Right kidney (tissue), 1 donor: ENCODE data around the gene CMC2.

Experiments used
- DNase-seq: peaks from one replicate; pipeline ENCODE4 v3.0.0-alpha.2; 2016

The CMC2 gene

GRCh38 chr16:80974649-80975376 lies 31.9 kb downstream of the CMC2 start:
- DNase-seq: no peak

GRCh38 chr16:80973991-80974390 lies 32.7 kb downstream of the CMC2 start:
- DNase-seq: no peak

DNA sequence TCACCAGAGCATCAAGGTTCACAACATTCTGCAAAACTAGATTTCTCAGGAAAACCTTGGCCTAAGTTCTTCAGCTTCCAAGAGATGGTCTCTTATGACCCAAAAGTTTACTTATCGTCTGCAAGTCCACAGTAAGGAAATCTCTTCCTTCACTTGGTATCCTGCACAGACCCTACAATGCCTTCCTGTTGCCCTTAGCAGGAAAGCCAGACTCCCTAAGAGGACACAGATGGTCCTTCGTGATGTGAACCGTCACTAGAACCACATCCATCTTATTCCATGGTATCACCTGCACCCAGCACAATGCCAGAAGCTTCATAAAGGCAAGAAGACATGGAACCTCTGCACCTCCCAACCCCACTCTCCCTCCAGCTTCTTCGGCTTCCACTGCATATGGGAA lies 34.1 kb downstream of the CMC2 start:
- no peak for DNase-seq

- no peak for DNase-seq
Observed at GRCh38 chr16:80971819-80972218, 34.9 kb downstream of the CMC2 start.

- no peak for DNase-seq
Observed at GRCh38 chr16:80969114-80969484, 37.6 kb downstream of the CMC2 start.

- DNase-seq: no peak
Observed at GRCh38 chr16:80968386-80969113, 38.1 kb downstream of the CMC2 start.

GRCh38 chr16:80966617-80967016 lies 40.1 kb downstream of the CMC2 start:
- no peak for DNase-seq

- no peak for DNase-seq
Observed at GRCh38 chr16:80964351-80964750, 42.3 kb downstream of the CMC2 start.

GRCh38 chr16:80962879-80963278 lies 43.8 kb downstream of the CMC2 start:
- DNase-seq: no peak

DNA sequence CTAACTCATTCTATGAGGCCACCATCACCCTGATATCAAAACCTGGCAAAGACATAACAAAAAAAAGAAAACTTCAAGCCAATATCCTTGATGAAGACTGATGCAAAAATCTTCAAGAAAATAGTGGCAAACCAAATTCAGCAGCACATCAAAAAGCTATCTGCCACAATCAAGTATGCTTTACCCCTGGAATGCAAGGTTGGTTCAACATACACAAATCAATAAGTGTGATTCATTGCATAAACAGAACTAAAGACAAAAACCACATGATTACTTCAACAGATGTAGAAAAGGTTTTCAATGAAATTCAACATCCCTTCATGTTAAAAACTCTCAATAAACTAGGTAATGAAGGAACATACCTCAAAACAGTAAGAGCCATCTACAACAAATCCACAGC lies 48.4 kb downstream of the CMC2 start:
- DNase-seq: no peak

- no peak for DNase-seq
Observed at GRCh38 chr16:80954985-80955384, 51.7 kb downstream of the CMC2 start.

DNA sequence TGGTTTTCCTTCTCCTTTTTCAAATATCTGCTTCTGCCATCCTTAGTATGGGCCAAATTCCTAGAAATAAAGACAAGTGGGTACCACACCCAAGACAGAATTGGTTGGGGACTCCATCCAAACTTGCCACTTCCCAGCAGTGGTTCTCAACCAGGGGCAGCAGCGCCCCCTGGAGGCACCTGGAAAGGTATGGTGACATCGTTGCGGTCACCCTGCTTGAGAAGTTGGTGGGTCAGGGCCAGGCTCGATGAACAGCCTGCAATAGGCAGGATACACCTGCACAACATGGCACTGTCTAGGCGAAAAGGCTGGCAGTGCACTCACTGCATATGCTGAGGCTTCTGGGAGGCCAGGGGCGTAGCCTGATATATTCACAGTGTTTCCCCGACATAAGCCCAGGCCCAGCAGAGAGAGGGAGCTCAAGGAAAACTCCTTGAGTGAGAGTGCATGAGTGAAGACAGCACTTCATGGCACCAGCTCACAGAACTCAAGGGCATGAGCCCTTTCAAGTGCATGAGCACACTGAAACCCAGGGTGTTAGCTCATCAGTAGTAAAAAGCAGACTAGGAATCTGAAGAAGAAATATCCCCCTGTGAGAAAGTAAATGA lies 57.7 kb downstream of the CMC2 start:
- DNase-seq: no peak

DNA sequence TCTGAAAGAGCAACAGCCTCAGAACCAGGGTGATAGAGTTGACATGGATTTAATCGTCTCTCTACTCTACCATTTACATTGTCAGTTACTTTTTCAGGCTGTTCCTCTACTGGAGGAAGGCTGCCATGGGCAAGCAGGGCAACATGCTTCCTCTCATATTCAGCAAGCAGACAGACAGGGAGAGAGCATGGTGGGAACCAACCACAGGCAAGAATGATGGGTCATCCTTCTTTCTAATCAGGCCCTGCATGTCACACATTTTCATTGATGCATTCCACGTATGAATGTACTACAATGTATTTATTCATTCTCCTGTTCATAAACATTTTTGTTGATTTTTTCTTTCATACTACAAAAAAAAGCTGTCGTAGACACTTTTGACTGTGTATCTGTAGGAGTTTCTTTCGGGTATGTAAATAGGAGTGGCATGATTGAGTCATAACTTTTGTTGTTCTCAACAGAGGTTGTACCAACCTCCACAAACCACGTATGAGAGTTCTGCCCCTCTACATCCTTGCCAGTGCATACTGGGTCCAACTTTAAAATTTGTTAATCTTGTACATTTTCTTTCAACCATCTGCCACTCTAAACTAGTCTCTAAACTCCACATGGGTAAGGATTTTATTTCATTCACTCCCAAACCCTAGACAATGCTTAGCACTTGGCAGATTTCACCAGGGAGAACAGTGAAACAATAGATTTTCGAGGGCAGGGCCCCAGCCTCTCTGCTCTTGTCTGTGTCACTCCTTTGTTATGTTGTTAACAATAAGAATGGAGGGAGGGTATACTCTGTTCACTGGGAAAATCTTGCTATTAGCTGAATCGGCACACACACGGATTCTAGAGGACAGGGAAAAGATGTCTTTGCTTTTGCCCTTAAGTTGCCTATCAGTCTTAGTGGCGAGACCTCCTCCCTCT lies 58.7 kb downstream of the CMC2 start:
- no peak for DNase-seq

DNA sequence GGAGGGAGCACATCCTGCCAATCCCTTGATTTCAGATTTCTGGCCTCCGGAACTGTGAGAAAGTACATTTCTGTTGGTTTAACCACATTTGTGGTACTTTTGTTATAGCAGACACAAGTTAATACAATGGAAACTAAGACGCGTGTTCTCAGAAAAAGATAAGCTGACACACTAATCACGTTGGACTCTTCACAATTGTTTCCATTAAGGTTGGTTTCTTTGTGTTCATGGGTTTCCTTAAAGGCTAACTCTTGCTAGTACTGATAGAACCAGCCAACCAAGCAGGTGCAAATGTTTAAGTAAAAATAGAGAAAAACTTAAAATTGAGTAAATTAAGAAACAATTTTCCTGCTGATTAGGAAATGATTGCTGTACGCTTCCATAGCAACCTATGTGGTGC lies 59.4 kb downstream of the CMC2 start:
- DNase-seq: no peak

GRCh38 chr16:80946481-80946880 lies 60.2 kb downstream of the CMC2 start:
- DNase-seq: no peak

- no peak for DNase-seq
Observed at GRCh38 chr16:80940069-80940856, 66.4 kb downstream of the CMC2 start.

GRCh38 chr16:80938879-80939260 lies 67.8 kb downstream of the CMC2 start:
- no peak for DNase-seq

- peak; percentile 25 for DNase-seq
Observed at GRCh38 chr16:80938004-80938878, 68.4 kb downstream of the CMC2 start.

- no peak for DNase-seq
Observed at GRCh38 chr16:80936410-80936809, 70.3 kb downstream of the CMC2 start.

DNA sequence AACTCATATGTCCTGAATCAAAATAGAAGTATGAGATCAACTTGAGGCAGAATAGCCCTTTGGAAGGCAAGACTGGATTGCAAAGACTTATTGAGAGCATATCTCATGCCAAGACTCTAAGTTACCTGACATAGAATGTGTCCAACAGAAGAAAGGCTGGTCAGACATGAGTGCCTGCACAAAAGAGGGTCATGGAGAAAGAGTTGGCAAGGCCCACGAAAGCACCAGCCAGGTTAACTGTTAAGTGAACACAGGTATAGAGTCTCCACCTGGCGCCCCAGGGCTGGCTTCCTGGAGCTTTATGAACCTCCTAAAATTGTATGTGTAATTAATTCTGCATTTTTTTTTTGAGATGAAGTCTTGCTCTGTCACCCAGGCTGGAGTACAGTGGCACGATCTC lies 71.0 kb downstream of the CMC2 start:
- DNase-seq: no peak

- DNase-seq: no peak
Observed at GRCh38 chr16:80932708-80933095, 74.0 kb downstream of the CMC2 start.
